ENCODE results near the gene PAM16.

GRCh38 chr16:4332083-4332482 lies 19.0 kb downstream of the PAM16 start:
- TF ChIP-seq EZH2phosphoT487 (IDR thresholded peaks at IDR 0.05; ENCODE audit: insufficient read depth, low read depth) (no peak), EZH2 (IDR thresholded peaks at IDR 0.05; ENCODE audit: insufficient read depth, poor library complexity, severe bottlenecking) (no peak)

Measured in GM23248 (cell line).